ENCODE measurements around the gene RDH8.

DNA sequence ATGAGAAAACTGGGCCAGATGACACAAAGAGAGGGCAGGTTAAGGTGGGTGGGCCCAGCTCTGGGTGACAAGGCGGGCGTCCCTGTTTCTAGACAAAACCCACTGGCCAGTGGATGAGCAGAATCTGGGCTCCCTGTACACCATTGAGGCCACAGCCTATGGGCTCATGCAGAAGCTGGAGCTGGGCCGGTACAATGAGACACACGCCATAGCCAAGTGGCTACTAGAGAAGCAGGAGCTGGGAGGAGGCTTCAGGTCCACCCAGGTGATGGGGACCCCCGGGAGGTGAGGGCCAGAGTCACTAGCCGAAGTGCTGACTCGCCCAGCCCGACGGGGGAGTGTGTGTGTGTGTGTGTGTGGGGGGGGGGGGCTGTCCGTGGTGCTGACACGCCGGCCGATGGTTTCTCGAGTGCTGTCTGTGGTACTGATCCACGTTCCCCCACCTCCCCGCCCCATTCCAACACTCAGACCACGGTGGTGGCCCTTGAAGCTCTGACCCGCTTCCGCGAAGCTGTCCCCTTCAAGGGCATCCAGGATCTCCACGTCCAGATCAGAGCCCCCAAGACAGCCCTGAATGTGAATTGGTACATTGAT lies 48.5 kb downstream of the RDH8 start:
- TF ChIP-seq, protein P1, sequence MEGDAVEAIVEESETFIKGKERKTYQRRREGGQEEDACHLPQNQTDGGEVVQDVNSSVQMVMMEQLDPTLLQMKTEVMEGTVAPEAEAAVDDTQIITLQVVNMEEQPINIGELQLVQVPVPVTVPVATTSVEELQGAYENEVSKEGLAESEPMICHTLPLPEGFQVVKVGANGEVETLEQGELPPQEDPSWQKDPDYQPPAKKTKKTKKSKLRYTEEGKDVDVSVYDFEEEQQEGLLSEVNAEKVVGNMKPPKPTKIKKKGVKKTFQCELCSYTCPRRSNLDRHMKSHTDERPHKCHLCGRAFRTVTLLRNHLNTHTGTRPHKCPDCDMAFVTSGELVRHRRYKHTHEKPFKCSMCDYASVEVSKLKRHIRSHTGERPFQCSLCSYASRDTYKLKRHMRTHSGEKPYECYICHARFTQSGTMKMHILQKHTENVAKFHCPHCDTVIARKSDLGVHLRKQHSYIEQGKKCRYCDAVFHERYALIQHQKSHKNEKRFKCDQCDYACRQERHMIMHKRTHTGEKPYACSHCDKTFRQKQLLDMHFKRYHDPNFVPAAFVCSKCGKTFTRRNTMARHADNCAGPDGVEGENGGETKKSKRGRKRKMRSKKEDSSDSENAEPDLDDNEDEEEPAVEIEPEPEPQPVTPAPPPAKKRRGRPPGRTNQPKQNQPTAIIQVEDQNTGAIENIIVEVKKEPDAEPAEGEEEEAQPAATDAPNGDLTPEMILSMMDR (conservative IDR thresholded peaks at IDR 0.05 in 1 of 2, IDR thresholded peaks at IDR 0.05 in 1 of 2; ENCODE audit: low read depth in 1 of 2, low read length in 2 of 2), result no peak
- no peak for TF ChIP-seq EZH2 (IDR thresholded peaks at IDR 0.05; ENCODE audit: low read length, missing control alignments)

All from fibroblast of lung (primary cell).